ENCODE results near the gene ALDH18A1. TPM values are rescaled to one million over a fixed set of nuclear protein-coding genes. Genes with fewer than 3 reads are reported as not detected.

ALDH18A1 gene
- total RNA-seq, 2 donors from 2014 or later = 38.9 to 46.4 TPM

DNA sequence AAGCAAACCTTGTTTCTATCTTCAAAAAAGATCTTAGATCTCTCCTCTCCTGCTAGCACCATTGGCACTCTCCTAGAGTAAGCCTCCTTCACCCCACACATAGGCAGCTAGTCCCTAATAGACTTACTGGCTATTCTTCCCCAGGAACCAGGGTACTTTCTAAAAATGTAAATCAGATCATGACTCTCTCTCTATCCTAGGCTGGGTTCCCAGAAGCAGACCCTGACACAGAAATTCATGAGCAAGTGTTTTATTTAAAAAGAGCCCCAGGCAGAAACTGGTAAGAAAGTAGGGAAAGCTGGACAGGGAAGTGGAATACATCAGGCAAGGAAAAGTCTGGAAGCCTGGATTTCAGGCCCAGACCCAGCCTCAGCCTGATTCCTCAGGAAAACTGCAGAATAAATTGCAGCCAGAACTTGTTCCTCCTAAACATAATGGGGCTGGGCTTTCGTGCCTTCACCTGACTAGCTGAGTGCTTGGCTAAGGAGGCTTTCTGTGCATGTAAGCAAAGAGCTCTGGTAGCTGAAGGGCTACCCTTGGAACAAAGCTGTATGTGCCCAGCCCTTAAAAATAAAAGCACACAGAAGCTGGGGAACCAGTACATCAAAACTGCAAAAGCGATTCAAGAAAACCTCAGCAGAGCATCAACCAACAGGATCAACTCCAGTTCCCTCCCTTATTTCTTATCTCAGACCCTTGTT is 76.5 kb downstream of the ALDH18A1 start:
- no peak for ATAC-seq
- Histone ChIP-seq H3K9me3 (no peaks in the 10 kb centered on the region), H3K4me3 (no peak overlapping the region), H3K4me1 (no peaks in the 10 kb centered on the region), H3K36me3 (replicated peaks in 1 of 2; ENCODE audit: insufficient read depth in 1 of 2, low read depth in 2 of 2) (no peaks in the 10 kb centered on the region), H3K27ac (no peak overlapping the region), H3K27me3 (no peaks in the 10 kb centered on the region)
- TF ChIP-seq, protein P1, sequence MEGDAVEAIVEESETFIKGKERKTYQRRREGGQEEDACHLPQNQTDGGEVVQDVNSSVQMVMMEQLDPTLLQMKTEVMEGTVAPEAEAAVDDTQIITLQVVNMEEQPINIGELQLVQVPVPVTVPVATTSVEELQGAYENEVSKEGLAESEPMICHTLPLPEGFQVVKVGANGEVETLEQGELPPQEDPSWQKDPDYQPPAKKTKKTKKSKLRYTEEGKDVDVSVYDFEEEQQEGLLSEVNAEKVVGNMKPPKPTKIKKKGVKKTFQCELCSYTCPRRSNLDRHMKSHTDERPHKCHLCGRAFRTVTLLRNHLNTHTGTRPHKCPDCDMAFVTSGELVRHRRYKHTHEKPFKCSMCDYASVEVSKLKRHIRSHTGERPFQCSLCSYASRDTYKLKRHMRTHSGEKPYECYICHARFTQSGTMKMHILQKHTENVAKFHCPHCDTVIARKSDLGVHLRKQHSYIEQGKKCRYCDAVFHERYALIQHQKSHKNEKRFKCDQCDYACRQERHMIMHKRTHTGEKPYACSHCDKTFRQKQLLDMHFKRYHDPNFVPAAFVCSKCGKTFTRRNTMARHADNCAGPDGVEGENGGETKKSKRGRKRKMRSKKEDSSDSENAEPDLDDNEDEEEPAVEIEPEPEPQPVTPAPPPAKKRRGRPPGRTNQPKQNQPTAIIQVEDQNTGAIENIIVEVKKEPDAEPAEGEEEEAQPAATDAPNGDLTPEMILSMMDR (IDR thresholded peaks at IDR 0.05) = no peak
- TF ChIP-seq POLR2A (IDR thresholded peaks at IDR 0.05) = no peak
- no peak for DNase-seq
- WGBS, 2 donors = 86 to 95% methylated on average over 2 of the region's 2 CpGs
- intact Hi-C loops (cut with DNase I) = no loop called here

DNA sequence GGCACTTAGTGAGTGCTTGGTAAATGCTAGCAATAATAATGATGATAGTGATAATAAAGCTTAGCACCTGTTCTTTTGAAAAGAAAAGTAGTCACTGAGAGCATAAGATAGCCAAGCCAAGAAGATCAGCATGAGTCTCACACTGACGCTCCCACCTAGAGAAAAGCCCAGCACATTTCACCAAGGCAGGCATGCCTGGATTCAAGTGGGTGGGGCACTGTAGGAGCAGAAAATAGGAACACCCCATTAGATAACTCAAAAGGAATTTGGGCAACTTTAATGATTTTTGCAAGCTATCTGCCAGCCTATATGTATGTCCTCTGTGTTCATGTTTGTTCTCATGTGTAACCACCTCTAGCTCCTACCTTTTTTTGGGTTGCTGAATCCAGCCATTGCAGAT is 77.2 kb downstream of the ALDH18A1 start:
- intact Hi-C loops (cut with DNase I) = no loop called here
- no peak overlapping the region for H3K4me3 ChIP-seq
- DNase-seq = no peak
- no peak overlapping the region for H3K27ac ChIP-seq
- H3K36me3 ChIP-seq (replicated peaks in 1 of 2; ENCODE audit: insufficient read depth in 1 of 2, low read depth in 2 of 2) = no peaks in the 10 kb centered on the region
- no peaks in the 10 kb centered on the region for H3K4me1 ChIP-seq
- no peaks in the 10 kb centered on the region for H3K9me3 ChIP-seq
- ATAC-seq = no peak
- 90 to 100% methylated on average over 1 of the region's 1 CpG for WGBS, 2 donors
- no peaks in the 10 kb centered on the region for H3K27me3 ChIP-seq
- no peak for TF ChIP-seq POLR2A (IDR thresholded peaks at IDR 0.05)
- TF ChIP-seq, protein P1 (IDR thresholded peaks at IDR 0.05) = no peak

DNA sequence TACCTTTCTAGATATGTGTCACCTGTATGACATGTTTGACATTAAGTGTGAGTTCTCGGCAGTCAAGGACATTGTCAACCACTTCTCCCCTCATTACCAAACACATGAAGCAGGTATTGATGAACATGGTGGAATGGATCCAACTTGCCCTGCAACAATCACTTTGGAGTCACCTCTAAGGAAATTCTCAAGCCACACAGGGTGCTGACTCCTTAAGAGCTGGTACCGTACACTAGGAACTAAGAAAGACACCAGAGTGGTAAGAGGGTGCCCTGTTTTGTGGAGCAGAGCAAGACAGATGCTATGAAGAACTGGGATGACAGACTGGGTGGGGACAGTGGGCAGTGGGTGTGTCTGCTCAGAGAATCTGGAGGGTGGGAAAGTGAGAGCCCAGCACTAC is 77.9 kb downstream of the ALDH18A1 start:
- intact Hi-C loops (cut with DNase I) = no loop called here
- WGBS, 2 donors = 63 to 69% methylated on average over 2 of the region's 2 CpGs
- Histone ChIP-seq H3K9me3 (no peaks in the 10 kb centered on the region), H3K4me3 (no peak overlapping the region), H3K27ac (no peak overlapping the region), H3K36me3 (replicated peaks in 1 of 2; ENCODE audit: insufficient read depth in 1 of 2, low read depth in 2 of 2) (no peaks in the 10 kb centered on the region), H3K4me1 (no peaks in the 10 kb centered on the region), H3K27me3 (no peaks in the 10 kb centered on the region)
- DNase-seq (no peak), ATAC-seq (no peak)
- no peak for TF ChIP-seq POLR2A (IDR thresholded peaks at IDR 0.05)
- TF ChIP-seq, protein P1 (IDR thresholded peaks at IDR 0.05) = no peak

DNA sequence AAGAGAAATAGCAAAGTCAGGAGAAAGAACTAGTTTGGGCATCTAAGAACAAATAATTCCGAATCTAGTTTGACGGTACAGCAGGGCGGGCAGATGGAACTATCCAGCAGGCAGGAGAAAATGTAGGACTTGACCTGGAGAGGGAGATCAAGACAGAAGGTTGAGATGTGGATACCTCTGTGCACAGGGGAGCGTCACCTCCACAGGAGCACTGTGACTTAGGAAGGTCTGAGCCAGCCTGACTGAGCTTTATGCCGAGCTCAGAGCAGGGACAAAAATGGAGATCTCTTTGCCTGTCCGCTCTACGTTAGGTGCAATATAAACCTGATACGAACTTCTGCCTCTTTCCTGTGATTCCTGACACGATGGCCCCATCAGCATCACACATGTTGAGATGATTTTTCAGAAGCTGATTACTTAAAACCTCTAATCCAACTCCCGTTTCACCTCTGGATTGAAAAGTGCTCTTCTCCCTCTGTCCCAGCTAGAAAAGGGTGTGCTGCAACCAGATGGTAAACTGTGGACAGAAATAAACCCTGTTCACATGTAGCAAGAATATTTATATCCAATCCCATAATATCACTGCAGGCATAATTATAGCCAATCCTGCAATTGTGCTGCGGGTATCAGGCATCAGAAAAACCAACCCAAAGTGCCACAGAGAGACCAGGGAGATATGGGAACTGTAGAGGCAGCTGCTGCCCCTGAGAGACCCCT is 81.7 kb downstream of the ALDH18A1 start:
- Histone ChIP-seq H3K4me1 (no peaks in the 10 kb centered on the region), H3K27ac (no peak overlapping the region), H3K27me3 (no peaks in the 10 kb centered on the region), H3K36me3 (replicated peaks in 1 of 2; ENCODE audit: insufficient read depth in 1 of 2, low read depth in 2 of 2) (no peaks in the 10 kb centered on the region), H3K4me3 (no peak overlapping the region), H3K9me3 (no peaks in the 10 kb centered on the region)
- intact Hi-C loops (cut with DNase I) = no loop called here
- DNase-seq = no peak
- 60 to 75% methylated on average over 11 of the region's 11 CpGs for WGBS, 2 donors
- no peak for ATAC-seq
- TF ChIP-seq POLR2A (IDR thresholded peaks at IDR 0.05) = no peak
- TF ChIP-seq, protein P1 (IDR thresholded peaks at IDR 0.05) = no peak

Data from body of pancreas (tissue), 4 donors.